HG03280 (cell line): ENCODE data around the gene TSEN2.
"Not testable (repeated sequence)": the region's sequence is repeated elsewhere in the genome, so short reads cannot be mapped to it uniquely, and the experiment has no call there.

Experiments
- ATAC-seq: cut with Tn5 transposase; IDR thresholded peaks from one replicate; pipeline ENCODE4 v1.9.1; 2021; ENCODE audit warnings: mild to moderate bottlenecking, moderate library complexity; ENCODE audit not compliant: unreplicated experiment

Gene TSEN2

DNA sequence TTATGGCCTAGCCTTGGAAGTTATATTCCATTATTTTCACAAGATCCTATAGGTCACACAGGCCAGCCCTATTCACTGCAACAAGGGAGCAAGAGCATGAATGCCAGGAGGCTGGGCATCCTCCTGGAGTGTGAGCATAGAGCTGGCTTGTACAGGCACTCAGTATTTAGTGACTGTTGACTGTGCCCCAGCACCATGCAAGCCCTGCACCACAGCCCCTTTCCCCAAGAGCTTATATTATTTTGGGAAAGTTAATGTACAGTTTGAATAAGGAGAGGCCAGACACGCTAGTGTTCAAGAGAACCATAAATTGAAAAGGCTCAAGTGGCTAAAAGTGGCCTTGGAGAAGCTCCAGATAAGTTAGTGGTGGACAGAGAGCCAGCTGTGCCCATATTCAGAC lies 32.3 kb upstream of the TSEN2 start:
- no peak for ATAC-seq

DNA sequence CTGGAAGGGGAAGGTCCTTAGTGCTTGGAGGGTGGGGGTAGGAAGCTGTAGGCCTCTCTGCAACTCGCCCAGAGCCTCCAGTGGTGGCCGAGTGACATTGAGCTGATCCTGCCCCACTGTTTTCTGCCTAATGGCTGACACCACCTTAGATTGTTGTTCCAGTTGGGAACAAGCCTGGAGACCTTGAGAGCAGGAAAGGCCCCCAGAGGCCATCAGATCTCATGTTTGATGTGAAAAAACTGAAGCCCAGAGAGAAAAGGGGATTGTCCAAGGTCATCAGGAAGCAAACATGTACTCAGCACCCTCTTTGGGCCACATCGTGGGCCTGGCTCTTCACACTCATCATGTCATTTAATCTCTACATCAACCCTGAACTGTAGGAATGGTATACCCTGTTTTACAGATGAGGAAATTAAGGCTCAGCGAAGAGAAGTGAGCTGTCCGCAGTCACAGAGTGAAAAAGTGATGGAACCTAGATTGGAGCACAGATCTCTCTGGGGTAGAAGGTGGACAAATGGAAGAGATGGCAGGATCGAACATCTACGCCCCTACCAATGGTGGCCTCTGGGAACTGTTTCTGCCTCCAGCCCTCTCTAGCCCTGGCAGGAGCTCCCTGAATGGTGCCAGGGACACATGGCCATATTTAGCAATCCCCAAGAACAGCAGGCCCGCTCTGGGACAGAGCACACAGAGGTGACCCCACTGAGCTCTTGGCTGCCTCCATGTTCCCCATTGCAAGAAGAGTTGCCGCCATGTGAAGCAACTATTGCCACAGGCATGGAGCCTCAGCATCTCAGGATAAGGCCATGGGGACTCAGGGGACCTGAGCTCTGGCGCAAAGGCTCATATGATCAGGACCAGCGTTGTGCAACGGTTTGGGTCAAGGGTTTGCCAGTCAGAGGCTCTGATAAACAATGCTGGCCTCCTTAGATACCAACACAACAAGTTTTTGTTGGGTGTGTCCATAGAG lies 31.6 kb upstream of the TSEN2 start:
- ATAC-seq = no peak

DNA sequence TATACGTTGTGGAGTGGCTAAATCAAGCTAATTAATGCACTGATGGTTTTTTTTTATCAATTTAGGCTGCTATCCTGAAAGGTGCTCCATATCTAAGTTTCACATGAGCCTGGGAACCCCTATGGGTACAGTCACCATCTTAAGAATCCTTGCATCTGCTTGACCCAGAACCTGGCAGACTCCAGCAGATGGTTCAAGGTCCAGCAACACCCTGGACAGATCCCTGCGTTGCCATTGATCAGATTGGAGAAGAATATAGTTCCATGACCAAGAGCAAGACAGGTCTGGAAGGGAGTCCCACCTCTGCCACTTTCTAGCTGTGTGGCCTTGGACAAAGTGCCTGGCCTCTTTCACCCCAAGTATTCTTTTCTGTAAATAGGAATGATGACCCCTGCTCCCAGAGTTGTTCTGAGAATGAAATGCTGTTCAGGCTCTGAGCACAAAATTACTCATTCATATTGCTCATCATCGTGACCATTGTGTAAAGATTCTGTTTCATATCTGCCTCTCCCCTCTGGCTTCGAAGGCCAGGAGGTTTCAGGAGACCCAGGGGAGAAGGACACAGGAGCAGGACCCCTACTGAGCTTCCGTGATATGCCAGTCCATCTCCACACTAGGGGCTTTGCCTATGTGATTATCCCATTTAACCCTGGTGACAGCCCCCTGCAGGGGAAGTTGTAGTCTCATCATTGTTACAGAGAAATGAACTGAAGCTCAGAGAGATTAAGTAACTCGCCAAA lies 30.0 kb upstream of the TSEN2 start:
- no peak for ATAC-seq

DNA sequence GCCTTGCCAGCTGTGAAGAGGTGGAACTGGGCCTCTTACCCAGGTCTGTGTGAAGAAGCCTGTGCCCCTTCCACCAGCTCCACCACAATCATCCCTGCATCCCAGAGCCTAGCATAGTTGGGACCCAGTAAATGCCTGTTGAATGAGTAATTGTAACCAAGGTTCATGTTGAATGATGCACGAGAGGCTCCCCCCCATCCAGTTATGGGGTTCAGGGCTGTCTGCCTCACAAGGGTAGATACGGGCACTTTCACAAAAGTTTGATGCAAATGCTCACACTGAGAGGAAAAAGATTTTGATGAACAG lies 29.5 kb upstream of the TSEN2 start:
- no peak for ATAC-seq

DNA sequence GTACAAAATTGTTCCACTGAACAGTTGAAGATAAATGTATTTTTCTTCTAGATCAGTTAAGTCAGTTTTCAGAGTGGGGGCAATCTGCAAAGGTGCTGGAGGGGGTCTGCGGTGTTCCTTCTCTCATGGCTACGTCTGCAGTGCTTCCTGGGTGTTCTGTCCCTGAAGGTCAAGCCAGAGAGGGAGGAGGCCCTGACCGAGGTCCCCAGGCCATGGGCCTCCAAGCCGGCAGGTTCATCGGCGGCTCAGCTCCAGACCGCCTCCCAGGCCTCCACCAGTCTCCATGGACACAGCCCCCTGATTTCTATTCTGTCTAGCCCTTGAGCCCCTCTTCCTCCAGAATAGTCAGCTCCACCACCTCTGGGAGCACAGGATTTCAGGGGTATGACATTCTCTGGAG lies 28.5 kb upstream of the TSEN2 start:
- no peak for ATAC-seq

DNA sequence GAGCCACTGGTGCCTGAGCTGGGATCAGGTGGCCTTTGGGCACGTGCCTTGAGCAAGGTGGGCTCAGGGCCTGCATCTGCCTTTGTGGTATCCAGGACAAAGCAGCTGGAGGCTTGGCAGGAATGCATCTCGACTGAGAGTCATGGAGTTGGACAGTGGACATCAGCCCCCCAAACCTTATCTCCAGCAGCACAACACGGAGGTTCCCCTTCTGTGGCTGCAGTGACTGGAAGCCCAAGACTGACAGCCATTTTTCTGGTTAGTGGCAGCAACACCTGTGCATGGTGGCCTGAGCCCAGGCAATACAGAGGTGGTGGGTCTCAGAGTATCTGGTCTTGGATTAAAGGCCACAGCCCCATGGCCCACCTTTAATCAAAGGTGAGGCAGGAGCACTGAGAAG lies 27.8 kb upstream of the TSEN2 start:
- no peak for ATAC-seq

DNA sequence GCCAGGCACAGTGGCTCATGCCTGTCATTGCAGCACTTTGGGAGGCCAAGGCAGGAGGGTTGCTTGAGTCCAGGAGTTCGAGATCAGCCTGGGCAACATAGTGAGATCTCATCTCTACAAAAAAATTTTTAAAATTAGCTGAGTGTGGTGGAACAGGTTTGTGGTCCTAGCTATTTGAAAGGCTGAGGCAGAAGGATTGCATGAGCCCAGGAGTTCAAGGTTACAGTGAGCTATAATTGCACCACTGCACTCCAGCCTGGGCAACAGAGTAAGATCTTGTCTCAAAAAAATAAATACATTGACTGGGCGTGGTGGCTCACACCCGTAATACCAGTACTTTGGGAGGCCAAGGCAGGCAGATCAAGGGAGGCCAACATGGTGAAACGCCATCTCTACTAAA lies 26.9 kb upstream of the TSEN2 start:
- not testable (repeated sequence) for ATAC-seq

DNA sequence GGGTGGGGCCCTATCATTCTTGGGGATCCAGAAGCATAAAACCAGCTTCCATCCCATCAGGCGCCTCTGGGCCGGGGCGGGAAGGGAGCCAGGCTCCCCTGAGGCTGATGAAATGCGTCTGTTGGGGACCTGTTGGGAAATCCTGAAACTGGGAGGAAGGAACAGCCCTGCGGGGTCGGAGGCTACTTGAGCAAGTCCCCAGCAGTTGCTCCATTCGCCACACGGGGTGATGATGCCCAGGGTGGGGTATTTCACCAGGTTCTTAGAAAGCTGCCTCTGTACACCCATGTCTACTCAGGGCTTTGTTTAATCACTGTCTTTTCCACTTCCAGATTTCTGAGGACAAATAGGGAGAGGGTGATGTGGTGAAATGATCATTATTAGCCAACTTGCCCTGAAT lies 25.4 kb upstream of the TSEN2 start:
- no peak for ATAC-seq

DNA sequence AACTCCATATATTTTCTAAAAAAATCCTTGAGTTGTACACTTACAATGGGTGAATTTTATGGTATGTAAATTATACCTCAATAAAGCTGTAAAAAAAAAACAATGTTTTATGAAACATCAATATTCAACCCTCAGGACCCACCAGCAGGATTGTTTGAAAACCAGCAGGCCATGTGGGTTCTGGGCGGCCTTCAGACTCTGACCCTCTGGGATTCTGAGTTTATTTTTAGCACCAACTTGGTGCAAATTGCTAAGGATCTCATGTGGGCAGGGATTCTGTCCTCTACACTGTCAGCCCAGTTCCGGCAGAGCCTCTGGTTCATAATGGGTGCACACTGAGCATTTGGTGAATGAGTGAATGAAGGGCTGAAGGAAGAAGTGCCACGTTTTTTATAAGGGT lies 24.2 kb upstream of the TSEN2 start:
- ATAC-seq = no peak

DNA sequence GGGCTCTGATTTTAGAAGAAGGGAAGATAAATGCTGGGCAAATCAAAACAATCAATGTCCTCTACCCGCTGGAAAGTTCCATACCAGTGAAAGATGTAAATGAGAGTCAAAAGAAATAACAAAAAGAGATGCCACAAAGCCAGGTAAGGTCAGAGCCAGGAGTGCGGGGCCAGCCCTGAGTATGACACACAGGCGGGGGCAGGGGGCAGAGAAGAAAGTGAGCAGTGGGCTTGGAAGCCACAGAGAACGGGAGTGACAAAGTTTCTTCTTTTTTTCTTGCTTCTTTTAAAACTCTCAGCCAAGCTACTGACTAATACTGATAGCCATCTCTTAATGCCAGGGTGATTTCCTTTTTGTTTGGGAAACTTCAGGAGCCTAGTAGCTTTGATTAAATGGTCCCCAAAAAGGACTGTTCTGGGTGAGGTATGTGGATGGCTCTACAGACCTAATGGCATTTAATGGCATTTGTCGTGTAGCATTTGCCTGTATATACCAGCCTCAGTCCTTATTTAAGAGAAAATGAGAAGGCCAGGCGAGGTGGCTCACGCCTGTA lies 23.1 kb upstream of the TSEN2 start:
- ATAC-seq = no peak

DNA sequence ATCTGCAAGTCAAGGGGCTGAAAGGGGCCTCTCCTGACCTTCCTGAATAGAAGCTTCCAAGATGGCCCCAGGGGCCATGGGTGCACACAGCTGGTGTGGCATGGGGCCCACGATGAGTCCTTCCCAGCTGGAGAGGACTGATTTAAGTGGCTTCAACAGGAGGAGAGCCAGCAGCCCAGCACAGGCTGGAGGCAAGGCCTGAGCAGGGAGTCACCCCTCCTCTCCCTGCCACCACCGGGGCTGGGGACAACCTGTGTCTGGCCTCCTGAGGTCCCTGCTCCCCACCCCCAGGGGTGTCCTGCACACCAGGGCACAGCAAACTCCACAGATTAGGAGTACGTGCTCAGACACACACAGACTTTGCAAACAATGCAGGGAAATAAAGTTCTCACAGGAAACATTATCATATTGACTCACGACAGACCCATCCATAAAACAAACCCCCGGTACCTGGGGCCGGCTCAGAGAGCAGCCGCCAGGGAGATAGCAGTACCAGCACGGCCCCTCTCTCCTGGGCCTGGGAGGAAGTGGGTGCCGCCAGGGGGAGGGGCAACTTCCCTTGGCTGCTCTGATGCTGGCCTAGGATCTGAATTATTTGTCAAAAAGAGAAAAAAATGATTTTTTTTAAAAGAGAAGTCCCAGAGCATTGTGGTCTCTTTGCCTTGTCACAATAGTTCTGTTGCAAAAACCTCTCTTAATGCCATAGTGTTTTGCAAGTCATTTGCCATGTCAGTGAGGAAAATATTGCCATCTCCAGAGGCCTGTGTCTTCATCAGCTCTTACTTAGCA lies 21.9 kb upstream of the TSEN2 start:
- ATAC-seq = no peak

DNA sequence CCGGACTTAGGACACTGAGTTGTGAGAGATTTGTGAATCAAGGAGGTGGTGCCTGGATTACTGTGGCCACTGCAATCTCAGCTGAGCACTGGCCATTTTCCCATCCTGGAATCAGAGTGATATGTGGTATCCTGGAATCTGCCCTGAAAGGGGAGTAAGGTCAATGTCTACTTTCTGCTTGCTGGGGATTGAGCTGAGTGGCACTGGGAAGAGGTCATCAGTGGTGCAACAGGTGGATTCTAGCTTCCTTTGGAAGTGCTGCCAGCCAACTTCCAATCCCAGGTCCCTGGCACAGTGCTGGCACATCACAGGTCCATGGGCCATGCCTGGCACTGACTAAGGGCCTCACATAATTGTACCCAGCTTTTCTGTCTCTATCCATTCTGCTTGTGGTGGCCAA lies 20.6 kb upstream of the TSEN2 start:
- no peak for ATAC-seq

DNA sequence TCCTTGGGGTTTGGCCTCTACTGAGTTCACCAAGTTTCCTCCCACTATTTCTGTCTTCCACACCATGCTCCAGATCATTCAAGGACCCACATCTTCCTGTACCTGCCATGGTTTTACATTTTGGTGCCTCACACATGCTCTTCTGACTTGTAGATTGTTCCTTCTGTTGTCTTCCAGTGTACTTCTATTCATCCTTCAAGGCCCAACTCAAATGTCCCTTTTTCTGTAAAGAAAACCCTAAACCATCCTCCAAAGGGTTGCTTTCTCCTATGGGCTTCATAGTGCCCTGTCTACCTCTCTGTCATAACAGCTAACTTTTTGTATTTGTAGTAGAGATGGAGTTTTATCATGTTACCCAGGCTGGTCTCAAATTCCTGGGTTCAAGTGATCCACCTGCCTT lies 20.1 kb upstream of the TSEN2 start:
- no peak for ATAC-seq

DNA sequence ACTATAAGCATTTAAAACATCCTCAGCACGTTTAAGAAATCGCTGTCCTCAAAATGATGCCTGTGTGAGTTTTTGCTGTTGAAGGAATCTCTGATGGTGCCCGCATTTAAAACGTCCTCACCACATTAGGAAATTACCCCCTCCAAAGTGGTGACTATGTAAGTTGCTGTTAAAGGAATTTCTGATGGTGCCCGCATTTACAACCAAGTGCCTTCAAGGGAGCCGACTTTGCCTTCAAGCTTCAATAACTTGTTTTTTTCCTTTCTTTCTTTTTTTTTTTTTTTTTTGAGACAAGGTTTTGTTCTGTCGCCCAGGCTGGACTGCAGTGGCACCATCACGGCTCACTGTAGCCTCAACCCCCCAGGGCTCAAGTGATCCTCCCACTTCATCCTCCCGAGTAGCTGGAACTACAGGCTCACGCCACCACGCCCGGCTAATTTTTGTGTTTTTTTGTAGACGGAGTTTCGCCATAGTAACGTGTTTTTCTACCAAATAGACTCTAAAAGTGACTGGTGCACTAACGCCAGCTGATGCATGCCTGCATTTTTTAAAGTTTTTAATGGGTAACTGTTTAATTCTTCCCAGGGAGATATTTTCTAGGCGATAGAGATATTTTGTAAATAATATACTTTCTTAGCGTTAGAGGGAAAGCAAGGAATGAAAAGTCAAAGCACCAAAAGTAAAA lies 19.0 kb upstream of the TSEN2 start:
- ATAC-seq = no peak

DNA sequence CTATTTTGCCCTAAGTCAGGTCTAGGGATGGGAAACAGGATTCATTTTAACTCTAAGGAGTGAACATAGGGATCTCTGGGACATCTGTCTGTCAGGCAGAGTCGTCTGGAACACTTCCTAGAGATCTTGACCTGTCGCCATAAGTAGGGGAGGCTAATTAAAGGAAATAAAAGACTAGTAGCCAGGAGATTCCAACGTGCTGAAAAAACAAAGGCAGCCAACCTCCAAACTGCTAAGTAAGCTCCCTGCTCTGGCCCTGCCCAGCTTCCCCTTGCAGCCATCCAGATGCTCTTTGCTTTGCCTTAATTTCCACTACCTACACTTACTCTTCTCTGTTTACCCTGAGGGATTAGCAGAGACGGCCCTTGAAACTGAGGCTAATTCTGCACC lies 18.4 kb upstream of the TSEN2 start:
- ATAC-seq = no peak

DNA sequence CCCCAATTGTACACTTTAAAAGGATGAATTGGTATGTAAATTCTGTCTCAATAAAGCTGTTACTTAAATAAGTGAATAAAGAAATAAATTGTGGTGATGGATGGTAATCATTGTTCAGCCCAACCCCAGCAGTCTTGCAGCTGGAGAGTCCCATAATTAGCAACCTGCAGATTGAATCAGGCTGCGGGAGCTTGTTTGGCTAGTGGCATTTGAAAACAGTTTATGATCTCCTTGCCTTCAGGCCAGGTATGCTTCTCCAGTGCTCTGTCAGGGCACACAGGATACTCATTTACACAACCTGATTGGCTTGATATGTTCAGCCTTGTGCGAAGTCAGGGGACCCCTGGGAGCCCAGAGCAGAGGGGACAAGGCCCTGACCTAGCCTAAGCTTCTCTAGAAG lies 16.5 kb upstream of the TSEN2 start:
- ATAC-seq = no peak

DNA sequence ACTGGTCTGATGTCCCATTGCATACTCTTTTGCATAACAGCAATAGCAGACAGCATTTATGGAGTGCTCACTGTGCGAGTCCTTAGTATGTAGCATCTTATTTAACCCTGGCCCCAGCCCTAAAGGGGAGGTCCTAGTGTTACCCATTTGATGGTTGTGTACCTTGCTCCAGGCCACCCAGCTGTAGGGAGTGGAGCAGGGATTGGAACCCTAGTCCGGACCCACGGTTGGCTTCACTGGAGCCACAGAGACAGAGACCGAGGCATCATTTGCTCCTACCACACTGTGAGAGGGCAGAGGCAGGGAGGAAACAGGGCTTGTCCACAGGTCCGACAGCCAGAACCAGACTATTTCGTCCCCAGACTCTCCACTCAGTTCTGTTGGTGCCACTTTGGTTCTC lies 16.0 kb upstream of the TSEN2 start:
- ATAC-seq = no peak

DNA sequence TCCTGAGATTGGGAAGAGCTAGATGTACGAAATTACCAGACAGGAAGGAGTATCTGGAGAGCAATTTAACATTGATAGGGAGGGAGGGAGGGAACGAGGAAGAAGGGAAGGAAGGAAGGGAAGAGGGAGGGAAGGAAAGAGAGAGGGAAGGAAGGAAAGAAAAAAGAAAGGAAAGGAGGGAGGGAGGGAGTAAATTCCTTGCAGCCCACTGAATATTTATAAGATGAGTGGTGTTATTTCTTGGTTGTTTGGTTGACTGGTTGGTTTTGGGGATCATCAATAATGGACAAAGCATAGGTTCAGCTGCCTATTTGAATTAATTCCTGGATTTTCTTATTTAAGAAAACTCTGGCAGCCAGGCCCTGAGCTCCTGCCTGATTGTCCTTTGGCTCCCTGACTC lies 15.5 kb upstream of the TSEN2 start:
- no peak for ATAC-seq

DNA sequence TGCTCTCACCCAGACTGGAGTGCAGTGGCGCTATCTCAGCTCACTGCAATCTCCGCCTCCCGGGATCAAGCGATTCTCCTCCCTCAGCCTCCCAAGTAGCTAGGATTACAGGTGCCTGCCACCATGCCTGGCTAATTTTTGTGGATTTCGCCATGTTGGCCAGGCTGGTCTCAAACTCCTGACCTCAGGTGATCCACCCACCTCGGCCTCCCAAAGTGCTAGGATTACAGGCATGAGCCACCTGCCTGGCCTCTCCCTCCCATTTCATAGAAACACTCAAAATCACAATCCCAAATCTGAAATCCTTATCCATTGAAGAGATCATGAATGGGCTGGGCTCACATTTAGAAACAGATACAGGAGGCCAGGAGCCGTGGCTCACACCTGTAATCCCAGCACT lies 15.1 kb upstream of the TSEN2 start:
- ATAC-seq = not testable (repeated sequence)

DNA sequence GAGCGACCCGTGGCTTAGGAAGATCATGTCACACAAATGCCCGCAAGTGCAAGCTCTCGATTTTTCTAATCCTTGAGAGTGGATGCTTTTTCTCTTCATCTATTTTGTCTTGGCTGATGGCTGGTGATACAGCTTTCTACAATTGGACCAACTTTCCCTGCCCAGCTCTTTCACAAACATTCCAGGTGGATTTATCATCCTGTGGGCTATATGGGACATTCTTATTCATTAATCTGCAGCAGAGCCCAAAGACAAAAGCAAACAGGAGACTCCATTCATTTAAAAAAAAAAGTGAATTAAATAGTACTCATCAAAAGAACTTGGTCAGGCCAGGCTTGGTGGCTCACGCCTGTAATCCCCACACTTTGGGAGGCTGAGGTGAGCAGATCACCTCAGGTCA lies 14.2 kb upstream of the TSEN2 start:
- ATAC-seq = no peak

DNA sequence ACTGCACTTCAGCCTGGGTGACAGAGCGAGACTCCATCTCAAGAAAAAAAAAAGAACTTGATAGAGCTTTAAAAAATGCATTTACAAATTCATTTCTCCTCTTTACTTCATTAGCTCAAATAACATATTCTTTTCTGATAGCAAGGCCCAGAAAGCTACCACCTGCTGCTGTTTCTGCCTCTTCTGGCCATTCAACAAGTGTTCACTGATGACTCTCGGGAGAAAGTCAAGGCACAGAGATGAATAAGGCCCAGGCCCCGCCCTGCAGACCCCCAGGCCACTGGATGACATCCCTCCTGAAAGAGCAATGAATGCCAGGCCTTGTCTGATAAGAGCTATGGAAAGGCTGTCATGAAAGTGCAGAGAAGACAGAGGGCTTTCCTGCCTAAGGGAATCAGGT lies 13.6 kb upstream of the TSEN2 start:
- ATAC-seq = no peak
